B cell (primary cell): Measurements from ENCODE around the gene SOCS4. TPM values are rescaled to one million over a fixed set of nuclear protein-coding genes. Genes with fewer than 3 reads are reported as not detected.
A peak's percentile ranks its signal among the peaks of the same experiment; 100 is the strongest.

Source experiments
- ATAC-seq: fragments of 200-7000 bp; cut with Tn5 transposase; one replicate; pipeline ENCODE4 v1.10.0; 2021; ENCODE audit warnings: low read depth, mild to moderate bottlenecking, moderate number of reproducible peaks, moderate library complexity
- CTCF ChIA-PET: fragments of 350-600 bp; sonication (Branson Sonifier 250); formaldehyde crosslinking; loops from one replicate; lab custom pipeline; 2021; ENCODE audit warnings: antibody characterized with exemption, inconsistent platforms; lab: Charles Lee
- POLR2A ChIA-PET: fragments of 350-600 bp; sonication (Branson Sonifier 250); formaldehyde crosslinking; loops from one replicate; lab custom pipeline; 2021; ENCODE audit warnings: antibody characterized with exemption; lab: Charles Lee
- DNase-seq: peaks from one replicate; pipeline ENCODE4 v3.0.0; 2013
- H2AFZ ChIP-seq: 2 replicates; pipeline ENCODE4 v1.6.1; 2012; ENCODE audit warnings: mild to moderate bottlenecking, low read depth, low read length; ENCODE audit not compliant: insufficient read depth, poor library complexity, severe bottlenecking
- H3K27ac ChIP-seq, 2 donors: 1 replicate in 1 of 2; 2 replicates in 1 of 2; pipeline ENCODE4 v1.5.1; 2012 to 2013; ENCODE audit warnings: low read length in 2 of 2, mild to moderate bottlenecking in 2 of 2, moderate library complexity in 1 of 2
- H3K27me3 ChIP-seq, 4 experiments: fragments of 200-600 bp in 1 of 4; sonication (generic) in 1 of 4; replicated peaks in 1 of 4; 1 replicate in 2 of 4; 2 replicates in 2 of 4; pipeline versions ENCODE4 v1.6.1 to v1.7.0; 2013 to 2016; ENCODE audit warnings: low read length in 3 of 4, mild to moderate bottlenecking in 2 of 4, mixed read lengths in 1 of 4, moderate library complexity in 1 of 4; ENCODE audit not compliant: insufficient read depth in 4 of 4, control insufficient read depth in 3 of 4; ENCODE audit errors: control extremely low read depth in 1 of 4
- H3K36me3 ChIP-seq, 2 experiments: replicated peaks in 1 of 2; 1 replicate in 1 of 2; 2 replicates in 1 of 2; pipeline versions ENCODE4 v1.6.1 to v1.7.1; 2013; ENCODE audit warnings: low read length in 1 of 2; ENCODE audit not compliant: insufficient read depth in 2 of 2, control insufficient read depth in 1 of 2; ENCODE audit errors: control extremely low read depth in 1 of 2, extremely low read depth in 1 of 2
- H3K4me1 ChIP-seq, 2 donors: fragments of 200-600 bp in 1 of 2; sonication (generic) in 1 of 2; 1 replicate in 1 of 2; 2 replicates in 1 of 2; pipeline versions ENCODE4 v1.5.1 to v1.6.1; 2013 to 2017; ENCODE audit warnings: low read length in 2 of 2; ENCODE audit not compliant: control insufficient read depth in 2 of 2, insufficient read depth in 2 of 2
- H3K4me2 ChIP-seq: replicated peaks from 2 replicates; pipeline ENCODE3; 2012; ENCODE audit warnings: mild to moderate bottlenecking, low read depth, low read length; ENCODE audit not compliant: poor library complexity, severe bottlenecking
- H3K4me3 ChIP-seq, 5 experiments: fragments of 200-600 bp in 1 of 5; sonication (generic) in 1 of 5; 1 replicate in 3 of 5; 2 replicates in 2 of 5; pipeline versions ENCODE4 v1.5.1 to v1.7.0; 2011 to 2016; ENCODE audit warnings: low read length in 4 of 5, mild to moderate bottlenecking in 4 of 5, low read depth in 2 of 5, control low read depth in 1 of 5, moderate library complexity in 1 of 5; ENCODE audit not compliant: insufficient read depth in 1 of 5; ENCODE audit errors: control extremely low read depth in 1 of 5, extremely low read depth in 1 of 5
- H3K79me2 ChIP-seq: fragments of 200-600 bp; sonication (generic); one replicate; pipeline ENCODE4 v1.6.0; 2016; ENCODE audit warnings: low read length; ENCODE audit not compliant: control insufficient read depth, insufficient read depth
- H3K9ac ChIP-seq: fragments of 200-600 bp; sonication (generic); 2 replicates; pipeline ENCODE4 v1.6.1; 2017; ENCODE audit warnings: mild to moderate bottlenecking, low read length, moderate library complexity
- H3K9me3 ChIP-seq, 3 donors: one replicate each; pipeline versions ENCODE4 v1.6.1 to v1.7.1; 2013; ENCODE audit warnings: low read length in 2 of 3; ENCODE audit not compliant: control insufficient read depth in 2 of 3, insufficient read depth in 1 of 3; ENCODE audit errors: control extremely low read depth in 1 of 3
- H4K20me1 ChIP-seq: 2 replicates; pipeline ENCODE4 v1.6.0; 2012; ENCODE audit warnings: mild to moderate bottlenecking, low read length; ENCODE audit not compliant: insufficient read depth, control insufficient read depth, poor library complexity, severe bottlenecking
- H3K27ac Mint-ChIP-seq: one replicate; pipeline ENCODE4 v1.8.0; 2021; ENCODE audit warnings: mixed read lengths
- H3K27me3 Mint-ChIP-seq: one replicate; pipeline ENCODE4 v1.8.0; 2021; ENCODE audit warnings: mixed read lengths
- H3K4me1 Mint-ChIP-seq: one replicate; pipeline ENCODE4 v1.8.0; 2021; ENCODE audit warnings: mixed read lengths
- H3K4me3 Mint-ChIP-seq: one replicate; pipeline ENCODE4 v1.8.0; 2021; ENCODE audit warnings: mixed read lengths
- H3K9me3 Mint-ChIP-seq: one replicate; pipeline ENCODE4 v1.8.0; 2022; ENCODE audit warnings: mixed read lengths; ENCODE audit not compliant: insufficient read depth
- EZH2 ChIP-seq: IDR thresholded peaks from 2 replicates; pipeline ENCODE4 v1.6.1; 2012; ENCODE audit warnings: borderline replicate concordance, low read depth, mild to moderate bottlenecking, moderate library complexity, low read length; ENCODE audit not compliant: insufficient read depth, poor library complexity, severe bottlenecking
- WGBS: methylation state at CpG from one replicate; pipeline ENCODE4 v1.1.5; 2013; ENCODE audit warnings: missing lambda C conversion rate; ENCODE audit not compliant: insufficient coverage; 5-methylcytosine and 5-hydroxymethylcytosine counted together
- intact Hi-C: fragments of 100-400 bp; cut with micrococcal nuclease; formaldehyde crosslinking; loops from one replicate; pipeline ENCODE4 v1.10.0; 2022
- polyA plus RNA-seq: library from polyadenylated mRNA; depleted of rRNA; stranded (reverse); fragments of >200 nt; gene quantifications from 2 replicates; pipeline ENCODE4 v1.2.3, GENCODE V29; 2012
- total RNA-seq, 2 donors: library from RNA; stranded (reverse); fragments of 120-200 nt in 1 of 2; gene quantifications; 1 replicate in 1 of 2; 2 replicates in 1 of 2; pipeline versions ENCODE4 v1.2.3 to v1.2.4, GENCODE V29; 2013 to 2022
- TF ChIP-seq, protein P1 (sequence below): fragments of 200-600 bp; IDR thresholded peaks from one replicate; pipeline ENCODE4 v1.8.0; 2022; ENCODE audit warnings: antibody characterized with exemption, mild to moderate bottlenecking

Gene SOCS4
- total and polyA plus RNA-seq, 2 donors (not counting 1 experiment from before 2014, with no cell fraction given): 4.7 to 26.3 TPM

DNA sequence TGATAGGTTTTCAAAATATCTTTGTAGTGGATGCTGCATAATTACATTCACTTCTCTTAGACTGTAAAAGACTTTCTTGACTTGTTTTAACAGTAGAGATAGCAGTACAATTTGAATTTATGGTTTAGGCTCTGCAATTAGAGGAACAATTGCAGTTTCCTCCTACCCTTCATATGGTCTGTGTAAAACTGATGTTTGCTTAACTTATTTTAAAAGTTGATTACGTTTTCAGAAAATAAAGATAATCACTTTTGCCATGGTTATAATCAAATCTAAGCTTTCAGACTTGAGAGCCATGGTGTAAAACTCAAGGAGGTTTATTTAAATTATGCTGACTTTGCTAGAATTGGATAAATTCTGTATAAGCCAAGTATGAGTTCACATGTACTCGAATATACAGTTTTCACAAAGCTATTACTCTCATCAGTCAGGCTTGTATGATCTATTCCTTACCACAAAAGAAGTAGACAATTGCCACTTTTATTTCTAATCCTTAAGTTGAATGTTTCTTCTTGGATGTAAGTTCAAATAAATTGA is 21.9 kb downstream of the SOCS4 start:
- CTCF ChIA-PET: interaction anchor here (4.5 to 5.4 kb wide), 2 partner anchors 19 to 110 kb away, joined by 16 to 60 read pairs; no protein-coding TSS in a partner anchor
- H3K4me1 Mint-ChIP-seq: peaks cover 27% of the 10 kb centered on the region
- Histone ChIP-seq H2AFZ (no peak overlapping the region), H3K4me2 (no peak overlapping the region), H4K20me1 (no peaks in the 10 kb centered on the region), H3K27ac (no peak overlapping the region), H3K9me3 (no peaks in the 10 kb centered on the region), H3K79me2 (peaks cover 25% of the 10 kb centered on the region), H3K36me3 (peaks cover 1 to 4% of the 10 kb centered on the region in 2 experiments), H3K27me3 (no peaks in the 10 kb centered on the region), H3K4me1 (peaks cover 15 to 25% of the 10 kb centered on the region in 2 donors), H3K9ac (no peak overlapping the region), H3K4me3 (no peak overlapping the region)
- H3K27me3 Mint-ChIP-seq: no peaks in the 10 kb centered on the region
- no peak overlapping the region for H3K4me3 Mint-ChIP-seq
- TF ChIP-seq, protein P1, sequence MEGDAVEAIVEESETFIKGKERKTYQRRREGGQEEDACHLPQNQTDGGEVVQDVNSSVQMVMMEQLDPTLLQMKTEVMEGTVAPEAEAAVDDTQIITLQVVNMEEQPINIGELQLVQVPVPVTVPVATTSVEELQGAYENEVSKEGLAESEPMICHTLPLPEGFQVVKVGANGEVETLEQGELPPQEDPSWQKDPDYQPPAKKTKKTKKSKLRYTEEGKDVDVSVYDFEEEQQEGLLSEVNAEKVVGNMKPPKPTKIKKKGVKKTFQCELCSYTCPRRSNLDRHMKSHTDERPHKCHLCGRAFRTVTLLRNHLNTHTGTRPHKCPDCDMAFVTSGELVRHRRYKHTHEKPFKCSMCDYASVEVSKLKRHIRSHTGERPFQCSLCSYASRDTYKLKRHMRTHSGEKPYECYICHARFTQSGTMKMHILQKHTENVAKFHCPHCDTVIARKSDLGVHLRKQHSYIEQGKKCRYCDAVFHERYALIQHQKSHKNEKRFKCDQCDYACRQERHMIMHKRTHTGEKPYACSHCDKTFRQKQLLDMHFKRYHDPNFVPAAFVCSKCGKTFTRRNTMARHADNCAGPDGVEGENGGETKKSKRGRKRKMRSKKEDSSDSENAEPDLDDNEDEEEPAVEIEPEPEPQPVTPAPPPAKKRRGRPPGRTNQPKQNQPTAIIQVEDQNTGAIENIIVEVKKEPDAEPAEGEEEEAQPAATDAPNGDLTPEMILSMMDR: no peak
- TF ChIP-seq EZH2: no peak
- POLR2A ChIA-PET: no interaction called here
- ATAC-seq (no peak), DNase-seq (no peak)
- no CpG with 5 or more reads among the region's 2 CpGs for WGBS
- H3K27ac Mint-ChIP-seq: no peak overlapping the region
- H3K9me3 Mint-ChIP-seq: no peaks in the 10 kb centered on the region
- intact Hi-C loops: no loop called here

DNA sequence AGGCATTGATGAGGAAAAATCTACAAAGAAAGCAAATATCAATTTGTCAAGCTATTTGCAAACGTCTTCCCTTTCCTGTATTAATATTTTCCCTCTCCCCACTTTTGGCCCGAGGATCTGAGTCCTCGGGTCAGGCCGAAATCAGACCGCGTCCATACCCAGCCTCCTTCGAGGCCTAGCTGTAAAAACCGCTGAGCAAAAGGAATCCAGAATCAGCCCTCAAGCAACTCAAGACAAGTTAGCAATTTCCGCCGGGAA is 24.1 kb downstream of the SOCS4 start:
- peak; percentile 2 for ATAC-seq
- H3K79me2 ChIP-seq: peaks cover 46% of the 10 kb centered on the region

More for the DNA sequence above, 24.1 kb downstream of the SOCS4 start:
- Histone ChIP-seq H3K4me1 (peaks cover 18 to 25% of the 10 kb centered on the region in 2 donors), H3K4me2 (peak overlapping the region; percentile 92), H4K20me1 (peaks cover 17% of the 10 kb centered on the region), H3K4me3 (peak overlapping the region; percentile 28 to 99 (median 97)), H3K9me3 (no peaks in the 10 kb centered on the region), H3K27me3 (no peaks in the 10 kb centered on the region), H3K9ac (peak overlapping the region; percentile 100), H2AFZ (peak overlapping the region; percentile 81), H3K36me3 (peaks cover 0 to 12% of the 10 kb centered on the region in 2 experiments), H3K27ac (peak overlapping the region; percentile 100)
- Mint-ChIP-seq H3K4me3 (peak overlapping the region; percentile 93), H3K27me3 (no peaks in the 10 kb centered on the region), H3K27ac (peak overlapping the region; percentile 95), H3K4me1 (peaks cover 38% of the 10 kb centered on the region), H3K9me3 (no peaks in the 10 kb centered on the region)
- ChIA-PET POLR2A (interaction anchor here (1.1 to 2.7 kb wide), 5 partner anchors 15 to 110 kb away, joined by 3 to 23 read pairs (median 5); partner anchors contain the start of genes SOCS4 and WDHD1), CTCF (interaction anchor here (0.6 to 5.4 kb wide), 29 partner anchors 13 to 360 kb away, joined by 3 to 60 read pairs (median 4); partner anchors contain the start of genes ATG14, GCH1, SOCS4 and WDHD1)
- TF ChIP-seq, protein P1: no peak
- no peak for TF ChIP-seq EZH2
- intact Hi-C loops: loop anchor here (1.0 to 5.0 kb wide), 10 partner anchors 21 to 654 kb away; partner anchors contain the start of genes CDKN3, CNIH1, DLGAP5 and FBXO34
- no peak for DNase-seq
- WGBS: 1% methylated on average over 10 of the region's 10 CpGs
